ENCODE results near the gene GAMT.

DNA sequence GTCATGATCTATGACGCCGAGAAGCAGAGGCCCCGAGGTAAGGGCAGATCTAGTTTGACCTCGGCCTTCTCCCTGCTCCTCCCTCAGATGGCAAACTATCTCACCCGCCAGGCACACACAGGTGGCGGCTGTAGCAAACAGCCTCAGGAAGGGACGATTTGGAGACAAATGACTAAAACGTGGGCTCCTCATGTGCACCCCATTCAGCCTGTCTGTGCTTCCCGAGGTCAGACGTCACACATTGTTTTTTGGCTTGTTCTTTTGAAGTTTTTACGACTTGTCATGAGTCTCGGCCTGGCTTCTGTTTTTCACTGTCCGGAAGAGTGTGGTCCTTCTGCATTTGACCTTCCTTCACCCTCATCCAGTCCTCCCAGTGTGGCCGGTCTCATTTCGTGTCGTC is 21.0 kb upstream of the GAMT start:
- TF ChIP-seq POLR2A (IDR thresholded peaks at IDR 0.05; ENCODE audit: low read length): no peak
- TF ChIP-seq GATA1 (IDR thresholded peaks at IDR 0.05; ENCODE audit: low read depth, low read length): no peak

All from erythroblast (primary cell).